HCT116 (cell line): ENCODE measurements around the gene IGSF11. TPM values are rescaled to one million over a fixed set of nuclear protein-coding genes. Genes with fewer than 3 reads are reported as not detected.

ENCODE experiments used
- ATAC-seq: fragments of 200-7000 bp; cut with Tn5 transposase; 2 replicates; pipeline ENCODE4 v1.9.1; 2020; ENCODE audit warnings: mild to moderate bottlenecking, moderate library complexity
- BruUV-seq: library from RNA; stranded (reverse); fragments of 400-500 nt; replicated peaks from 2 replicates; lab custom pipeline; 2021; lab: Mats Ljungman, UMichigan
- CTCF ChIA-PET: fragments of 300-600 bp; sonication (Branson Sonifier 250); formaldehyde crosslinking; loops from one replicate; lab custom pipeline; 2021; ENCODE audit warnings: antibody characterized with exemption; lab: Charles Lee
- POLR2A ChIA-PET: fragments of 300-600, 350-600 bp; sonication (Branson Sonifier 250); formaldehyde crosslinking; loops from one replicate; lab custom pipeline; 2021; ENCODE audit warnings: antibody characterized with exemption; lab: Charles Lee
- RAD21 ChIA-PET, 2 experiments: fragments of 300-600 bp; sonication (Branson Sonifier 250); formaldehyde crosslinking; loops; one replicate each; lab custom pipeline; 2023; ENCODE audit warnings: low total read pairs in 2 of 2; ENCODE audit not compliant: uncharacterized antibody in 2 of 2, unreplicated experiment in 2 of 2, low non-redundant PET in 1 of 2; lab: Charles Lee
- DNase-seq: peaks from one replicate; pipeline ENCODE4 v3.0.0-alpha.2; 2010; ENCODE audit warnings: low read depth, low spot score
- H2AFZ ChIP-seq: fragments of 200-600 bp; shearing (Covaris generic), sonication (generic); 2 replicates; pipeline ENCODE4 v1.6.1; 2017; ENCODE audit warnings: low read depth, mixed run types, mixed read lengths, antibody characterized with exemption, low read length; ENCODE audit not compliant: poor library complexity, severe bottlenecking
- H3K27ac ChIP-seq: 2 replicates; pipeline ENCODE4 v1.5.1; 2012; ENCODE audit warnings: low read depth, low read length
- H3K27me3 ChIP-seq: fragments of 200-600 bp; sonication (generic); 2 replicates; pipeline ENCODE4 v1.6.1; 2016; ENCODE audit warnings: mixed run types, low read length, mixed read lengths; ENCODE audit not compliant: insufficient read depth
- H3K36me3 ChIP-seq, 2 experiments: fragments of 200-500 bp in 1 of 2; fragments of 200-600 bp in 1 of 2; sonication (Bioruptor generic) in 1 of 2; sonication (generic) in 1 of 2; 2 replicates each; pipeline versions ENCODE4 v1.5.1 to v1.6.1; 2014 to 2016; ENCODE audit warnings: low read length in 2 of 2, inconsistent platforms in 1 of 2, mixed read lengths in 1 of 2, mixed run types in 1 of 2; ENCODE audit not compliant: insufficient read depth in 2 of 2, control insufficient read depth in 1 of 2
- H3K4me1 ChIP-seq, 2 experiments: fragments of 200-600 bp in 1 of 2; sonication (generic) in 1 of 2; 2 replicates each; pipeline versions ENCODE4 v1.5.1 to v1.6.1; 2012 to 2017; ENCODE audit warnings: low read length in 2 of 2, inconsistent platforms in 1 of 2, mild to moderate bottlenecking in 1 of 2, mixed read lengths in 1 of 2, mixed run types in 1 of 2, moderate library complexity in 1 of 2; ENCODE audit not compliant: insufficient read depth in 2 of 2, control insufficient read depth in 1 of 2
- H3K4me2 ChIP-seq: fragments of 200-600 bp; sonication (generic); 2 replicates; pipeline ENCODE4 v1.6.1; 2017; ENCODE audit warnings: mixed run types, low read length, mixed read lengths
- H3K4me3 ChIP-seq, 2 experiments: fragments of 200-600 bp in 1 of 2; sonication (generic) in 1 of 2; replicated peaks in 1 of 2; 2 replicates each; pipeline ENCODE4 v1.5.1; 2011 to 2016; ENCODE audit warnings: low read length in 2 of 2, control low read depth in 1 of 2, low read depth in 1 of 2, mild to moderate bottlenecking in 1 of 2, mixed read lengths in 1 of 2, mixed run types in 1 of 2
- H3K79me2 ChIP-seq: fragments of 200-600 bp; sonication (generic); 2 replicates; pipeline ENCODE4 v1.6.1; 2017; ENCODE audit warnings: mild to moderate bottlenecking, mixed run types, low read length, moderate library complexity, mixed read lengths; ENCODE audit not compliant: insufficient read depth
- H3K9ac ChIP-seq: fragments of 200-600 bp; sonication (generic); 2 replicates; pipeline ENCODE4 v1.6.1; 2016; ENCODE audit warnings: low read length, mixed read lengths
- H3K9me2 ChIP-seq: fragments of 200-600 bp; sonication (generic), shearing (Covaris generic); 2 replicates; pipeline ENCODE4 v1.6.1; 2017; ENCODE audit warnings: mixed run types, mild to moderate bottlenecking, moderate library complexity; ENCODE audit not compliant: insufficient read depth
- H3K9me3 ChIP-seq, 2 experiments: fragments of 200-500 bp in 1 of 2; fragments of 200-600 bp in 1 of 2; sonication (Bioruptor generic) in 1 of 2; sonication (generic) in 1 of 2; 2 replicates each; pipeline ENCODE4 v1.6.1; 2014 to 2017; ENCODE audit warnings: low read length in 2 of 2, mixed read lengths in 2 of 2, inconsistent platforms in 1 of 2, low read depth in 1 of 2, mild to moderate bottlenecking in 1 of 2, mixed run types in 1 of 2, moderate library complexity in 1 of 2; ENCODE audit not compliant: control insufficient read depth in 1 of 2, insufficient read depth in 1 of 2
- H4K20me1 ChIP-seq: fragments of 200-600 bp; sonication (generic), shearing (Covaris generic); 2 replicates; pipeline ENCODE4 v1.6.1; 2017; ENCODE audit warnings: mixed run types, mild to moderate bottlenecking, moderate library complexity; ENCODE audit not compliant: insufficient read depth
- ATF3 ChIP-seq: IDR thresholded peaks from 2 replicates; pipeline ENCODE4 v1.6.1; 2012
- CBX3 ChIP-seq: IDR thresholded peaks from 2 replicates; pipeline ENCODE4 v1.6.1; 2012; ENCODE audit warnings: low read depth
- CEBPB ChIP-seq: IDR thresholded peaks from 2 replicates; pipeline ENCODE4 v1.6.1; 2012; ENCODE audit warnings: low read depth
- EZH2 ChIP-seq: fragments of 200-600 bp; sonication (generic); IDR thresholded peaks from 2 replicates; pipeline ENCODE4 v1.6.1; 2017; ENCODE audit warnings: antibody characterized with exemption, mixed run types
- EZH2phosphoT487 ChIP-seq: fragments of 200-600 bp; IDR thresholded peaks from 2 replicates; pipeline ENCODE4 v1.6.1; 2018; ENCODE audit warnings: antibody characterized with exemption, borderline replicate concordance
- JUND ChIP-seq: IDR thresholded peaks from 2 replicates; pipeline ENCODE4 v1.6.1; 2012
- MAX ChIP-seq: IDR thresholded peaks from 2 replicates; pipeline ENCODE4 v1.6.1; 2012
- POLR2A ChIP-seq: IDR thresholded peaks from 2 replicates; pipeline ENCODE4 v1.7.0; 2011; ENCODE audit warnings: borderline replicate concordance; ENCODE audit not compliant: insufficient read depth, insufficient read length; ENCODE audit errors: extremely low read depth
- POLR2AphosphoS5 ChIP-seq: IDR thresholded peaks from 2 replicates; pipeline ENCODE4 v1.6.1; 2011; ENCODE audit warnings: mild to moderate bottlenecking, low read depth, low read length, moderate library complexity
- RAD21 ChIP-seq: IDR thresholded peaks from 2 replicates; pipeline ENCODE4 v1.6.1; 2012; ENCODE audit warnings: low read depth, mild to moderate bottlenecking
- SP1 ChIP-seq: IDR thresholded peaks from 2 replicates; pipeline ENCODE4 v1.6.1; 2012; ENCODE audit warnings: low read depth
- YY1 ChIP-seq: IDR thresholded peaks from 2 replicates; pipeline ENCODE4 v1.6.1; 2011; ENCODE audit warnings: low read length, low read depth, moderate library complexity, mild to moderate bottlenecking; ENCODE audit not compliant: insufficient replicate concordance; ENCODE audit errors: extremely low read depth
- ZBTB33 ChIP-seq: IDR thresholded peaks from 2 replicates; pipeline ENCODE4 v1.6.1; 2011; ENCODE audit warnings: mild to moderate bottlenecking, low read length, moderate library complexity; ENCODE audit not compliant: insufficient replicate concordance; ENCODE audit errors: extremely low read depth
- ZFX ChIP-seq: fragments of 450-650 bp; IDR thresholded peaks from 2 replicates; pipeline ENCODE4 v1.6.1; 2017
- ZNF274 ChIP-seq: fragments of 200-500 bp; sonication (Bioruptor generic); IDR thresholded peaks from 2 replicates; pipeline ENCODE4 v1.6.1; 2014; ENCODE audit warnings: mild to moderate bottlenecking, low read depth, low read length, inconsistent platforms
- intact Hi-C: fragments of 100-400 bp; cut with micrococcal nuclease; formaldehyde crosslinking; loops from 2 replicates; pipeline ENCODE4 v1.10.0; 2022
- total RNA-seq: library from RNA; stranded (reverse); gene quantifications from one replicate; pipeline ENCODE4 v1.2.1, GENCODE V29; 2021; ENCODE audit not compliant: unreplicated experiment

IGSF11 gene
- total RNA-seq, 1 experiment from 2014 or later, result not detected

DNA sequence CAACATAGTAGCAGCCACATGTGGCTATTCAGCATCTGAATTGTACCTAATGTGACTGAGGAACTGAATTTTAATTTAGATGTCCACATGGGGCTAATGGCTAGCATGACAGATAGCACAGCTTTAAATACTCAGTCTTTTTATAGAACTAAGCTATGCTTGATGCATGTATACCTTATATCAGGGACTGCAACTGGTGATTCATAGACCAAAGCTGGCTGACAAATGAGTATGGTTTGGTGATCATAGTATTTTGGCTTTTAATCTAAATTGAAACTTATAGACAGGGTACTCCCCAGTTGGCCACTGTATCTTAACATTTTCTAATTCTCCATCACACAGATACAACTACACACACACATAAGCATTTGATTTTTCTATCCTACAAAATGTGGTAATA is 83.6 kb downstream of the IGSF11 start:
- ATAC-seq (no peak), DNase-seq (no peak)
- no peak overlapping the region for H3K4me2 ChIP-seq
- no peak overlapping the region for H3K27ac ChIP-seq
- BruUV-seq, result no TSS peak
- ChIA-PET RAD21 (no interaction called here), POLR2A (no interaction called here), CTCF (no interaction called here)
- no peak overlapping the region for H3K9ac ChIP-seq
- intact Hi-C loops, result no loop called here
- no peaks in the 10 kb centered on the region; a peak in 1 of 4 replicates for H3K9me3 ChIP-seq
- H3K27me3 ChIP-seq, result peaks cover 20% of the 10 kb centered on the region
- H3K9me2 ChIP-seq, result no peaks in the 10 kb centered on the region
- TF ChIP-seq JUND (no peak), POLR2AphosphoS5 (no peak), CEBPB (no peak), POLR2A (no peak), ATF3 (no peak), EZH2phosphoT487 (no peak), CBX3 (no peak), RAD21 (no peak), MAX (no peak), ZNF274 (no peak), YY1 (no peak), ZBTB33 (no peak), SP1 (no peak), ZFX (no peak), EZH2 (no peak)
- no peak overlapping the region for H2AFZ ChIP-seq
- H3K79me2 ChIP-seq, result no peaks in the 10 kb centered on the region
- H4K20me1 ChIP-seq, result no peaks in the 10 kb centered on the region; the same call in 1 of the 2 replicates
- H3K4me1 ChIP-seq, result no peaks in the 10 kb centered on the region
- no peaks in the 10 kb centered on the region for H3K36me3 ChIP-seq
- H3K4me3 ChIP-seq, result no peak overlapping the region
